ENCODE measurements around the gene RAI1.

Gene RAI1

GRCh38 chr17:17847118-17847689 is 165.9 kb downstream of the RAI1 start:
- TF ChIP-seq FOXP2 (optimal IDR thresholded peaks at IDR 0.05; ENCODE audit: borderline replicate concordance, extremely low read depth, extremely low read length, insufficient read depth) = no peak
- no peak for TF ChIP-seq REST (IDR thresholded peaks at IDR 0.05; ENCODE audit: insufficient read depth in 1 of 2, low read depth in 2 of 2, low read length in 2 of 2)
- no peak for TF ChIP-seq SIN3A (IDR thresholded peaks at IDR 0.05; ENCODE audit: borderline replicate concordance, insufficient read depth, low read length)
- no peak for TF ChIP-seq POLR2AphosphoS5 (IDR thresholded peaks at IDR 0.05; ENCODE audit: low read depth, low read length)
- no peak for TF ChIP-seq TAF1 (IDR thresholded peaks at IDR 0.05; ENCODE audit: borderline replicate concordance, insufficient read depth, low read length)

DNA sequence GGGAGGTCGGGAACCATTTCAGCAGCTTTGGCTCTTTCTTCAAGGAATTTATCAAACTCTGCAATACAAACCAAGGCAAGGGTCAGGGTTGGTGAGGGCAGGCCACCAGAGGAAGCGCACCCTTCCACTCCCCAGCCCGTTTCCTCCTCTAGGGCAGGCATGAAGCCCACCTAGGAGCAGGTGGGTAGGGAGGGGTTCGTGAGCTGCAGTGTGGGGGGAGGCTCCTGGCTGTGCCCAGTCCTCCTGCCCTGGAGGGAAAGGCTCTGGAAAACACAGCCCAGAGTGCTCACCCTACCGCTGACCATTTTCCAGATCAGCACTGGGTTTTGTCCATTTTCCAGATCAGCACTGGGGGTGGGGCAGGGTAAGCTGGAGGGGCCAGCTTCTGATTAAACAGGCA is 166.5 kb downstream of the RAI1 start:
- TF ChIP-seq REST (IDR thresholded peaks at IDR 0.05; ENCODE audit: insufficient read depth in 1 of 2, low read depth in 2 of 2, low read length in 2 of 2) = no peak
- no peak for TF ChIP-seq POLR2AphosphoS5 (IDR thresholded peaks at IDR 0.05; ENCODE audit: low read depth, low read length)
- TF ChIP-seq FOXP2 (optimal IDR thresholded peaks at IDR 0.05; ENCODE audit: borderline replicate concordance, extremely low read depth, extremely low read length, insufficient read depth) = no peak
- no peak for TF ChIP-seq TAF1 (IDR thresholded peaks at IDR 0.05; ENCODE audit: borderline replicate concordance, insufficient read depth, low read length)
- TF ChIP-seq SIN3A (IDR thresholded peaks at IDR 0.05; ENCODE audit: borderline replicate concordance, insufficient read depth, low read length) = no peak

GRCh38 chr17:17848311-17849082 is 167.2 kb downstream of the RAI1 start:
- TF ChIP-seq POLR2AphosphoS5 (IDR thresholded peaks at IDR 0.05; ENCODE audit: low read depth, low read length) (no peak), FOXP2 (optimal IDR thresholded peaks at IDR 0.05; ENCODE audit: borderline replicate concordance, extremely low read depth, extremely low read length, insufficient read depth) (no peak), SIN3A (IDR thresholded peaks at IDR 0.05; ENCODE audit: borderline replicate concordance, insufficient read depth, low read length) (no peak), TAF1 (IDR thresholded peaks at IDR 0.05; ENCODE audit: borderline replicate concordance, insufficient read depth, low read length) (no peak), REST (IDR thresholded peaks at IDR 0.05; ENCODE audit: insufficient read depth in 1 of 2, low read depth in 2 of 2, low read length in 2 of 2) (no peak)

DNA sequence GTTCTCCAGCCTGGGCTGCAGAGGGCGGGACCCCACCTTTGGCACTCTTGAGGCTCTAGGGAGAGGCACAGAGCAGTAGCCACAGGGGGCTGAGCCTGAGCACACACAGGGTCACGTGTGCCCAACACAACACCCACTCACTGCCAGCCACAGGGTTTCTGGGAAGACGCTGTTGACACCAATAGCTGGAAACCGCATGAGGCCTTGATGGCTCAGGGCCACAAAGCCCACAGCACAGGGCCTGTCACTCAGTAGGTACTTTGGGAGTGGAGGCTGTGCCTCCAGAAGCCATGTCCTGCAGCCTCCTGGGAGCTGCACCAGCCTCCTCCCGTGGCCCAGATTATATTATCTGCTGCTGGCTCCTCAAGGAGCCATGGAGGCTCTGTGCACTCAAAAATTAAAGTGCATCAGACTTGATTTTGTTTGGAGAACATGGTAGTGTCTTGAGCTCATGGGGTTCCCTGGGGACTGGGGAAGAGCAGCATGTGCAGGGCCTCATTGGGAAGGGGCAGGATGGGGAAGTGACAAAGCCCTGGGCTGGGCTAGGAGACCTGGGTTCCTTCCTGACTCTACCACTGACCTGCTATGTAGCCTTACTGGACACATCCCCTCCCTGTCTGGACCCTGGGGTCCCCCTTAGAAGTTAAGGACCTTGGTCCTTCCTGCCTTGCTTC is 168.0 kb downstream of the RAI1 start:
- TF ChIP-seq REST (IDR thresholded peaks at IDR 0.05; ENCODE audit: insufficient read depth in 1 of 2, low read depth in 2 of 2, low read length in 2 of 2) = no peak
- TF ChIP-seq FOXP2 (optimal IDR thresholded peaks at IDR 0.05; ENCODE audit: borderline replicate concordance, extremely low read depth, extremely low read length, insufficient read depth) = peak; percentile 74

All from PFSK-1 (cell line).